HAP-1 (cell line): Measurements from ENCODE around the gene HEXIM1.
A peak's percentile ranks its signal among the peaks of the same experiment; 100 is the strongest.

ENCODE experiments used
- DNase-seq, 2 experiments: peaks; one replicate each; pipeline ENCODE4 v3.0.0-alpha.2; 2016 to 2020; ENCODE audit warnings: low spot score in 2 of 2
- H3K27me3 ChIP-seq: fragments of 250-450 bp; sonication (Bioruptor Pico); 2 replicates; pipeline ENCODE4 v1.5.1; 2020; ENCODE audit warnings: low read depth, mild to moderate bottlenecking, moderate library complexity
- H3K36me3 ChIP-seq: fragments of 250-450 bp; sonication (Bioruptor Pico); replicated peaks from 2 replicates; pipeline ENCODE4 v1.5.1; 2020; ENCODE audit warnings: mild to moderate bottlenecking
- H3K4me1 ChIP-seq: fragments of 250-450 bp; sonication (Bioruptor Pico); 2 replicates; pipeline ENCODE4 v1.5.1; 2020; ENCODE audit warnings: mild to moderate bottlenecking
- H3K4me3 ChIP-seq: fragments of 250-450 bp; sonication (Bioruptor Pico); 2 replicates; pipeline ENCODE4 v1.5.1; 2020; ENCODE audit warnings: mild to moderate bottlenecking, moderate library complexity
- H3K9me3 ChIP-seq: fragments of 250-450 bp; sonication (Bioruptor Pico); 2 replicates; pipeline ENCODE4 v1.5.1; 2020; ENCODE audit warnings: mild to moderate bottlenecking, moderate library complexity
- in situ Hi-C: fragments of 300-500 bp; cut with MboI; formaldehyde crosslinking; loops from 3 replicates; pipeline ENCODE4 v1.14.3; 2020; ENCODE audit warnings: low sequenced_read_pairs, inconsistent platforms, mixed read lengths

Gene HEXIM1

GRCh38 chr17:45129426-45129939 lies 18.8 kb upstream of the HEXIM1 start:
- Histone ChIP-seq H3K9me3 (no peaks in the 10 kb centered on the region), H3K4me3 (no peak overlapping the region), H3K4me1 (peaks cover 15% of the 10 kb centered on the region), H3K27me3 (no peaks in the 10 kb centered on the region), H3K36me3 (no peaks in the 10 kb centered on the region)
- in situ Hi-C loops = loop anchor here (10.0 kb wide), 1 partner anchor 55 kb away; no protein-coding TSS in a partner anchor
- DNase-seq = peak; percentile 8 to 69

- no peak for DNase-seq
- H3K36me3 ChIP-seq = no peaks in the 10 kb centered on the region
- in situ Hi-C loops = loop anchor here (10.0 kb wide), 1 partner anchor 55 kb away; no protein-coding TSS in a partner anchor
- no peaks in the 10 kb centered on the region for H3K9me3 ChIP-seq
- H3K4me3 ChIP-seq = no peak overlapping the region
- no peaks in the 10 kb centered on the region for H3K27me3 ChIP-seq
- peaks cover 15% of the 10 kb centered on the region for H3K4me1 ChIP-seq
Observed at GRCh38 chr17:45129940-45130680, 18.2 kb upstream of the HEXIM1 start.

GRCh38 chr17:45130681-45131615 lies 17.3 kb upstream of the HEXIM1 start:
- no peak for DNase-seq
- in situ Hi-C loops = no loop called here
- Histone ChIP-seq H3K4me3 (peak overlapping the region; percentile 88), H3K36me3 (no peaks in the 10 kb centered on the region), H3K4me1 (peaks cover 17% of the 10 kb centered on the region), H3K9me3 (no peaks in the 10 kb centered on the region), H3K27me3 (no peaks in the 10 kb centered on the region)

DNA sequence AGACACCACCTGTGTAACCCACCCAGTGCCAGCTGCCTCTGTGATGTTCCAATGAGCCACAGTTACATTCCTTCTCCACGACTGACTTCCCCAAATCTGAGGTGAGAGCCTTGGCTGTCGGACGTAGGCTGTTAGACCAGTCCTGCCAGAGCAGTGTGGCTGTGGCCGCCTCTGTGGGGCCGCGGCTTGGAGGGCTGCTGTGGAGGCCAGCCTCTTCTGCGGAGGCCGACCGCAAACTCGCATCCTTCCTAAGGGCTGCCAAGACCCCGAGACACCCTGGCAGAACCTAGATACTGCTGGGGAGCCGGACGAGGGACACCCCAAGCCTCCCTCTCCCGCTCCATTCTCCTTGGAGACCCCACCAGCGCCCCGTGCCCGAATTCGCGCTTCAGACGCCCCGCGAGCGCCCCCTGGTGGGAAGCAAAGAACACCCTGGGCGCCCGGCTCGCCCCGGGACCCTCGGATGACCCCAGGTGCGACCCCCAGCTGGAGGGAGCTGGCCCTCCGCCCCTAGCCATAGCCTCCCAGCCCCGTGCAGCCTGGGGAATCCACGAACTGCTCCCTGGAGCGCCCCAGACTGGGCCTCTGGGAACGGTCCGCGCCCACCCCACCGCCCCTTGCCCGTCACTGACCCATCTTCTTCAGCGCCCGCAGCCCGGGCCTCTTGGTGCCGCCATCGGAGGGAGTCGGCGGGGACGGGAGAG lies 16.5 kb upstream of the HEXIM1 start:
- Histone ChIP-seq H3K4me3 (peak overlapping the region; percentile 88), H3K27me3 (no peaks in the 10 kb centered on the region), H3K36me3 (no peaks in the 10 kb centered on the region), H3K9me3 (no peaks in the 10 kb centered on the region), H3K4me1 (peaks cover 22% of the 10 kb centered on the region)
- peak; percentile 32 to 79 for DNase-seq
- in situ Hi-C loops = no loop called here

- Histone ChIP-seq H3K9me3 (no peaks in the 10 kb centered on the region), H3K27me3 (no peaks in the 10 kb centered on the region), H3K4me1 (peaks cover 22% of the 10 kb centered on the region), H3K36me3 (no peaks in the 10 kb centered on the region), H3K4me3 (peak within 1 kb of the TSS; percentile 88)
- in situ Hi-C loops = no loop called here
- no peak for DNase-seq
Observed at GRCh38 chr17:45132320-45132571, 16.0 kb upstream of the HEXIM1 start, which contains the start of gene PLCD3. Gene PLCD3 (minus strand): TSS chr17:45132515. CDS start chr17:45132410, 105 bp downstream.

DNA sequence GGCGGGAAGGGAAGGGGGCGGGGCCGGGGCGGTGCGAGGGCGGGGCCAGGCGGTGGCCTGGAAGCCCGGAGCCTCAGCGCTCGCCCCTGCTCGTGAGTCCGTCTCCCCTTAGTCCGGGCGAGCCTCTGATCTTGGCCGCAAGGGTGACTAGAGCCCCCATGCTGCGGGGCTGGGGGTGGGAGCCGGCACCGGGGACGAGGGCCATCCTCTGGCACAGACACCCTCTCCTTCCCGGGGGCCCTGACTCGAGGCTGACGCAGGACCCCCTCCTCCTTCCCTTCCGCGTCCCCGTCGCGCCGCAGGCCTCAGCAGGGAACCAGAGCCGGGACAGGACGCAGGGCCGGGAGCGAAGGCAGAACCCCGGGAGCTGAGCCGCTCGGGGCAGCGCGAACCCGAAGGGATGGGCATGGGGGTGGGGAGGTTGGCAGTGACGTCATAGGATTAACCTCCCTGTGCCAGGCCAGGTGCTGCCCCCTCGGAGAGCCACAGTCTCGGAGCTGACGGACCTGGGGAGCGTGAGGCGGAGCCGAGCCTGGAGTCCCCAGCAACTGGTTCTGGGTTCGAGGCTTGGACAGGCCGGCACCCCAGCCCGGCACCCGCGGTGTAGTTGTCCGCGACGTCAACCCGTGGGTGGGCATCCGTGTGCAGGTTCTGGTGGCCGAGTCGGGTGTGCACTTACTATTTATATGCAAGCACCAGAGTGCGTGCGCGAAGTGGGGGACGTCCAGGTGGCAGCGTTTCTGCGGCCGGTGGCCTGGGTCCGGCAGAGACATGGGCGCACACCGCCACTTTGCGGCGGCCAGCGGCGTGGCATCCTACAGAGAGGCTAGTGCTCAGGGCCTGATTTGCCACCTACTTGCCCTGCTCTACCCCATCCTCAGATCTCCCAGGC lies 15.5 kb upstream of the HEXIM1 start:
- Histone ChIP-seq H3K4me1 (peaks cover 22% of the 10 kb centered on the region), H3K27me3 (no peaks in the 10 kb centered on the region), H3K9me3 (no peaks in the 10 kb centered on the region), H3K36me3 (no peaks in the 10 kb centered on the region), H3K4me3 (peak overlapping the region; percentile 64)
- DNase-seq = peak; percentile 83 to 87
- in situ Hi-C loops = no loop called here

DNA sequence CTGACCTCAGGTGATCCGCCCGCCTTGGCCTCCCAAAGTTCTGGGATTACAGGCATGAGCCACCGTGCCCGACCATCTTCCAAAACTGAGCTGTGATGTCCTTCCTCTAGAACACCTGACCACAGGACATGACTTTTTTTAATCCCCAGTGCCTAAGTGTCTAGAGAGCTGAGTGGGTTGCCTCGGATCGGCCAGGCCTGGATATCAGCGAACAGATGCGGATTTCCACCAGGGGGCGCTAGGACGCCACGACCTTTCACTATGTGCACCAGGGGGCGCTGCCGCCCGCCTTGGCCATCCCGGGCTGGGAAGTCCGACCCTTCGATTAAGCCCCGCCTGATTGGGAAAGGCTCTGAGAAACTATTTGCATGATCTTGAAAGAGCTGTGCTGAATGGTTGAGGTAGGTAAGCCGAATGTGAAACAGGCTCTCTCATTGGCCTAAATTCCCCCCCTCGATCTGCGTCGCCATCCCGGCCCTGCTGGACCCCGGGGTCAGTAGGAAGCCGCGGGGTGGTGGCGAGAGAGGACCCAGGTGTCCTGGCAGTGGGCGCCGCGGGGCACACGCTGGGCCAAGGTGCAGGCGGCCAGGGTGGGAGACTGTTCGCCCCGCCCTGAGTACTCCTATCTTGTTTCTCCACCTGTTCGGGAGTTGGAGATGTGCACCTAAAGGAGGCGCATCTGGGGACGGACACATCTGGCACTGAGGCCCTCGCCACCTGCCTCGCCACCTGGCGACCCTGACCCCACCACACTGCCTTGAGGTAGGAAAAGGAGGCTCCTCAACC lies 12.9 kb upstream of the HEXIM1 start, which contains the start of gene ACBD4:
ACBD4 (plus strand) TSS at position 496 of the 786 bp plus-strand sequence. CDS start 458 bp downstream, outside the sequence.
- peaks cover 14% of the 10 kb centered on the region for H3K4me1 ChIP-seq
- in situ Hi-C loops = loop anchor here (5.0 kb wide), 1 partner anchor 62 kb away; no protein-coding TSS in a partner anchor
- H3K36me3 ChIP-seq = no peaks in the 10 kb centered on the region; the same call in 1 of the 2 replicates
- peak within 1 kb of the TSS; percentile 46 for H3K4me3 ChIP-seq
- no peaks in the 10 kb centered on the region for H3K9me3 ChIP-seq
- H3K27me3 ChIP-seq = no peaks in the 10 kb centered on the region
- DNase-seq = peak; percentile 97 to 98

DNA sequence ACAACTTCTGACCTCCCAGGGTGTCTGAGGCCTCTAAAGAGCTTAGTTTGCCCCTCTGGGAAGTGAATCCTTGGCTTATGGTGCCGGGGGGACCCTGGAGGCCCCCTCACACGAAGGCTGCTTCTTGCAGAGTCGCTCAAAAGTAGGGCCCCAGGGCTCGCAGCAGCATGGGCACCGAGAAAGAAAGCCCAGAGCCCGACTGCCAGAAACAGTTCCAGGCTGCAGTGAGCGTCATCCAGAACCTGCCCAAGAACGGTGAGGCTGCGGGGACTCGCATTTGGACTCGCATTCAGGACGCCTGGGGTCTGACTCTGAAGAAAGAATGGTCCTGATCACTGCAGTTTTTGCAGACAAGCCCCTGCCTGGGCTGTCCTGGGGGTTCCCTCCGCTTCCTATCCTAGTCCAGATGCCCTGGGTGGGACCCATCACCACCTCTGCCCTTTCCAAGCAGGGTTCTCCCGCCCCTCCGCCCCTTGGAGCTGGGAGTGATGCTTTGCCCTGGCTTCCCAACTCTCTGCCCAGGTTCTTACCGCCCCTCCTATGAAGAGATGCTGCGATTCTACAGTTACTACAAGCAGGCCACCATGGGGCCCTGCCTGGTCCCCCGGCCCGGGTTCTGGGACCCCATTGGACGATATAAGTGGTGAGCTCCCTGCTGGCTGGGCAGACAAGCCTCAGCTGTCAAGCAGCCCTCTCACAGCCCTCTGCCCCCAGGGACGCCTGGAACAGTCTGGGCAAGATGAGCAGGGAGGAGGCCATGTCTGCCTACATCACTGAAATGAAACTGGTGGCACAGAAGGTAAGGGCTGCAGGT lies 12.1 kb upstream of the HEXIM1 start:
- Histone ChIP-seq H3K4me3 (peak overlapping the region; percentile 46), H3K4me1 (peaks cover 11% of the 10 kb centered on the region), H3K27me3 (no peaks in the 10 kb centered on the region), H3K36me3 (no peaks in the 10 kb centered on the region; the same call in 1 of the 2 replicates), H3K9me3 (no peaks in the 10 kb centered on the region)
- in situ Hi-C loops = loop anchor here (5.0 kb wide), 1 partner anchor 61 kb away; no protein-coding TSS in a partner anchor
- DNase-seq = no peak

DNA sequence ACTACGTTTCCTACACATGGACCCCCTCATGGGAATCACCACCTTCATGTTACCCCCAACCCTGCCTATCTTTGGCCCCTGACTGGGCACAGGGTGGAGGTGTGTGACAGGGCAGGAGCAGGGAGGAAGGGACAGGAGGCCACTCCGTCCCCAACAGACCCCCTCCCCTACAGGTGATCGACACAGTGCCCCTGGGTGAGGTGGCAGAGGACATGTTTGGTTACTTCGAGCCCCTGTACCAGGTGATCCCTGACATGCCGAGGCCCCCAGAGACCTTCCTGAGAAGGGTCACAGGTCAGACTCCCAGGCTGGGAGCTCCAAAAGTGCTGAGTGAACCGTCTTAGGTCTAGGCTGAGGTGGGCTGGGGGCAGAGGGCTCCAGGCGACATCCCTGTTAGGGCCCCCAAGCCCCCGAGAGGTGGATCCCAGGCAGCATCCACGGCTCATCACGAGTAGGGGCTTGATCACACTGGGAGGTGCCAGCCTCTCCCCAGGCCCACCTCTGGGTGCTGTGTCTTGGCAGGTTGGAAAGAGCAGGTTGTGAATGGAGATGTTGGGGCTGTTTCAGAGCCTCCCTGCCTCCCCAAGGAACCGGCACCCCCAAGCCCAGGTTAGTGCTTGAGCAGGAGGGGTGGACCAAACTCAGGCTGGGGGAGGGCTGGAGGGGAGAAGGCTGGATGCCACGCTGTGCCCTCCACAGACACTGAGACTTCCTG lies 11.3 kb upstream of the HEXIM1 start:
- Histone ChIP-seq H3K9me3 (no peaks in the 10 kb centered on the region), H3K4me3 (no peak overlapping the region), H3K4me1 (peaks cover 7% of the 10 kb centered on the region), H3K36me3 (no peaks in the 10 kb centered on the region; the same call in 1 of the 2 replicates), H3K27me3 (no peaks in the 10 kb centered on the region)
- in situ Hi-C loops = loop anchor here (5.0 kb wide), 1 partner anchor 60 kb away; no protein-coding TSS in a partner anchor
- no peak for DNase-seq

DNA sequence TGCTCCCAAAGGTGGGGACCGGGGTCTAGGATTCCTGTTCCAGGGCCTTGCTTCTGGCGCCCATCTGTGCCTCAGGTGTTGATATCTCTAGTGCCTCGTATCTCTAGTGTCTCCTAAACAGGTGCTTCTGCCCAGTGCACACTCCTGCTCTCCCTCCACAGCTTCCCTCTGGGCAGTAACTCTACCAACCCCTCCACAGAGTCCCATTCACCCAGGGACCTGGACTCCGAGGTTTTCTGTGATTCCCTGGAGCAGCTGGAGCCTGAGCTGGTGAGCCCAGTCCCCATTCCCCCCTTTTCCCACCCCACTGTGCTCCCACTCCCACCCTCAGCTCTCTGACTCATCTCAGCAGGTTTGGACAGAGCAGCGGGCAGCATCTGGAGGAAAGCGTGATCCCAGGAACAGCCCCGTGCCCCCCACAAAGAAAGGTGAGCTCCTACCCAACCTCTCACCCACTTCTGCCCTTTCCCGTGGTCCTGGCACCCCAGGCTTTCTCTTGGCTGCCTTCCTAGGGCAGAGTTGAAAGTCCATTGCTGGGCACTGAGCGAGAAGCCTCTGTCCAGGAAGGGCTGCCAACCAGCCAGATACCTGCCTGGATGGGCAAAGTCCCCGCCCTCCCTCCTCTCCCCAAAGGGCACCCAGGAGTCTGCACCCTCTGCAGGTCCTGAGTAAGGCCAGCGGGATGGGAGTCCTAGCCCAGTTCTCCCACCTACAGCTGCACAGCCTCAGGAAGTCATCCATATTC lies 10.5 kb upstream of the HEXIM1 start:
- H3K9me3 ChIP-seq = no peaks in the 10 kb centered on the region
- H3K4me1 ChIP-seq = peaks cover 7% of the 10 kb centered on the region
- no peak overlapping the region for H3K4me3 ChIP-seq
- in situ Hi-C loops = loop anchor here (5.0 kb wide), 1 partner anchor 60 kb away; no protein-coding TSS in a partner anchor
- DNase-seq = no peak
- H3K36me3 ChIP-seq = no peaks in the 10 kb centered on the region; the same call in 1 of the 2 replicates
- no peaks in the 10 kb centered on the region for H3K27me3 ChIP-seq
